Left lobe of liver (tissue), 2 donors: Measurements from ENCODE around the gene SLC23A2. TPM values are rescaled to one million over a fixed set of nuclear protein-coding genes. Genes with fewer than 3 reads are reported as not detected.
A peak's percentile ranks its signal among the peaks of the same experiment; 100 is the strongest.

ENCODE experiments used
- ATAC-seq: fragments of 200-7000 bp; cut with Tn5 transposase; one replicate; pipeline ENCODE4 v1.9.1; 2020; ENCODE audit warnings: mild to moderate bottlenecking, moderate library complexity
- DNase-seq: peaks from one replicate; pipeline ENCODE4 v3.0.0-alpha.2; 2020; ENCODE audit warnings: low spot score
- total RNA-seq: library from RNA; stranded (reverse); gene quantifications from one replicate; pipeline ENCODE4 v1.2.1, GENCODE V29; 2021
- donor health status: DM: no; HTN: no; CAD: no; lungs with moderate emphysema.
- donor health status: DM: no; HTN: yes; CAD: no.

The SLC23A2 gene
- total RNA-seq, 1 donor from 2014 or later = 27.4 TPM

DNA sequence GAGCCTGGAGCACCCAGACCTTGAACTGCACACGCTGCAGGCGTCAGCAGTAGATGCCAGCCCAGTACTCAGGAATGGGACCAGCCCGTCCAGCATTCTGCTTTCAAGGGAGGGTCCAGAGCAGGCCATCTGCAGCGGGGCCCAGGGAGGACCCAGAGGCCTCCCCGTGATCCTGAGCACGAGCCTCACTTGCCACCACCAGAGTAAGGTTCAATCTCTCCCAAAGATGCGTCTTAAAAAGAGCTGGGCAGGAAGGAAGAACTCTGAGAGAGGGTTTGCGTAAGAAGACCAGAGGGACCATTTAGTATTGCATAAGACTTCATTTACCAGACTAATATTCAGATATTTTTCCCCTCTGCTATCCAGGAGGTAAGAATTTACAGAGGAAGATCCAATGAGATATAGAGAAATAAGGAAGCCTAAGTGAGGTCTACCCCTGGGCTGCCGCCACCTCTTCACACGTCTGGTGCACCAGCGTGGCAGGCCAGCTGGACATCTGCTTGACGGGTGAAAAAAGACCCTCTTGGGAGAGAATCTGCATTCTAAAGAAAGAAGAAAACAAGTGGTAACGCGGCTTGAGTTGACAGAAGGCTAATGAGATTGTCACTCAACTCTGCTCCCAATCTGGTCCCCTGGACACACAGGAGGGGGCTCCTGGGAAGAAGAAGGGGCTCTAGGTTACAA, 172.3 kb downstream of the SLC23A2 start:
- ATAC-seq (no peak), DNase-seq (peak; percentile 45)

DNA sequence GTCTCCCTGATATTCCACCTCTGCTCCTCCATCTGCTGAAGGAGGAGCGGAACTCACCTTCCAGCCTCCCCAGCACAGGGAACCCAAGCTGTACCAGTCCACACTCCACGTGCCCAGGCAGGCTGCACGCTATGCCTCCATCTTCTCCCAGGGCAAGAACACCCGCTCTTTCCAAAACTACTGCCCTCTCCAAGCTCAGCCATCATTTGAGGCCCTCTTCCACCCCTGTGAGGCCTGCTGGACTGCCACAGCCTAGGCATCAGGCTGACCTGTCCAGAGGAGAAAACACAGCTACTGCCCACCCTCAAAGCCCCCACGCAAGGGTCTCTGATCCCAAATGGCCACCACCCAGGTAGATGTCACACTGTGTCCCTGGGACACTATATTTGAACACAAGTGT, 179.7 kb downstream of the SLC23A2 start:
- ATAC-seq = no peak
- no peak for DNase-seq

DNA sequence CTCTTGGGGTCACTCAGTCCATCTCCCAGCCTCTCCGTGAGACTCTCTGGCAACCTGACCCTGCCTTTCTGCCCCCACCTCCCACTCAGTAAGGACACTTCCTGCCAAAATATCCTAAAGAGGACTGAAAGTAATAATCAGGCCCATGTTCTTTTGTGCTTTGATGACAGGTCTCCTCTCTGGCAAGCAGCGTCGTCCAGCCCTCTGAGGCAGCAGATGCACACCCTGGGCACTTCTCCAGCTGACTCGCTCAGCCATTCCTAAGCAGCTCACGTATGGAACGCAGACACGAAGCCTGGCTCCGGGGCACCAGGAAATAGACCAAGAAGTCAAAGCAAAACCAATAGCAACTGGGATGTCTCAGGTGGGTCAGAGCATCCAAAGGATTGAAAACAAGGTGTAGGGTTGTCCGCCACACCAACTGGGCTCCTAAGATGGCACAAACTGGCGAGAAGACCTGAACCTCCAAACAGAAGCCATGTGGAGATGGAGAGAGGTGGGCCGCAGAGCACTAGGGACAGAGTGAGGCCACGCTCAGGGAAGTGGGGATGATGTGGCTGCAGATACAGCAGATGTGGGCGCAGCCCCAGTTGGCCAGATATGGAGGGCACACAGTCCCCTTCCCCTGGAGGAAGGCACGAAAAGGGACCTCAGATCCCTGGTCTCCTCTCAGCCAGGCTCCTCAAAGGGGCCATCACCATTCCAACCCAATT, 180.3 kb downstream of the SLC23A2 start:
- no peak for ATAC-seq
- DNase-seq = no peak

DNA sequence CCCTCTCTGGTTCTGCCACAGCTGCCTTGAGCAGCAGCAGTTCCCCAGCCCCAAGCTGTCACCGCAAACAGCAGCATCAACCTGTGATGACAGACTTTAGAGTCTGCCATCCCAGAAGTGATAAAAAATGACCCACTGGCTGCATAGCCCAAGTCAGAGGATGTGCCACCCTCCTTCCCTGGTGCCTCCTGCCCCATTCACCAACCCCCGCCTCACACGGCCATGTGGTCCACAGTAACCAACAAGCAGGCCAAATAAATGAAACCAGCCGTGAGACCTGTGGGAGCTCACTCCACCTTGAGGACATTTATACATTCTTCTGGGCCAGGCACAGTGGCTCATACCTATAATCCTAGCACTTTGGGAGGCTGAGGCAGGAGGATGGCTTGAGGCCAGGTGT, 181.4 kb downstream of the SLC23A2 start:
- ATAC-seq (no peak), DNase-seq (no peak)

DNA sequence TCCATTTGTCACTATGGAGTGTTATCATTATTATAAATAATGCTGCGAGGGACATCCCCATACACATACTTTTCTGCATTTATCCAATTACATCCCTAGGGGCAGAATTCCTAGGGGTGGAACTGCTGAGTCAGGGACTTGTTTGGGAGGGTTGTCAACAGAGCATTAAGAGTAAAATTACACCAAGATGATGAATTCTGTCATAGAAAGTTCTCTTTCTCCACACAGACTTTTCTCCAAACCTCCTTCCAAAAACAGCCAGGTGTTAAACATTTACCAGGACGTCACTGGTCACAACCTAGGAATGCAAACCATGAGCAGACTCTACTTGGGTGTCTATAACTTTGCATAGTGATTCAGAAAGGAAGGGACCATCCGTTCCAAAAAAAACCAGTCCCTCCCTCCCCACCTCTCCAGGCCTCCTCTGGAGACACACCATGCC, 184.1 kb downstream of the SLC23A2 start:
- ATAC-seq = no peak
- DNase-seq = no peak

DNA sequence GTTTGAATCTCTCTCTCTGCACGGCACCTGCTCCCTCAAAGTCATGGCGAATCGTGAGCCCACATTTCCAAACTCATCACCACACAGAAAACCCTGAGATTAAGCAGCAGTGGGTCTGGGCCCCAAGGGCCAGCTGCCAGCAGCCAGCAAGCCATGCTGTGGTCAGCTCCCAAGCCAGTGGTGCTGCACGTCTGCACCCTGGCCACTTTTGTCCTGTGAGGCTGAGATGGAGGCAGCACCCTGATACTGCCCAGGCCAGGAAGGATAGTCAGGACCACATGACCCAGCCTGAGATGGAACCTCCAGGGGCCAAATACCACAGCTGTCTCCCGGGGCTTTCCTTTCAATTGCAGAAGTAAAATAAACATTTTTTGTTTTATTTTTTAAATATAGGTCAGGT, 185.7 kb downstream of the SLC23A2 start:
- ATAC-seq (no peak), DNase-seq (no peak)

DNA sequence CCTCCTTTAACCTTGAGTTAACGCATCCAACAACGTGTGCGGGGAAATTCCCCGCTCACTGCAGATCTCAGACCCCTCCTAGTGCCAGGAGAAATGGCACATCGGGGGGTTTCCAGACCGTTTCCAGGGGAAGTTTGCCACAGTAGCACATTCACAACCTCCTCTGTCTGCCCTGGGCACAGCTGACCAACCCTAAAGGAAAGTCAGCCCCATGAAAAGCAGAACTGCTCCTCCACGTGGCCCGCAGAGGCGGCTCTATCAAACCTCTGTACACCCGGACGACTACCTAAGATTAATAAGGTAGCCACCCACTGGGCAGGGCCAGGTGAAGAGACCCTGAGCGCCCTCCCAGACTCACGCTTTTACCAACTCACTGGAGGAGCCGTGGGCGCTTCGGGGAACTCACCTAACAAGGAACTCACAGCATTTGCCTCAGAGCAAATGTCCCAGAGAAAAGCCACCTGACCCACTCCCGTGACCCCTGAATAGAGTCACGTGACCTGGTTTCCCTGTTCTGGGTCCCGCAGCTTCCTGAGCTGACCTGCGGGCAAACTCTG, 186.5 kb downstream of the SLC23A2 start:
- ATAC-seq = peak; percentile 22
- DNase-seq = no peak

DNA sequence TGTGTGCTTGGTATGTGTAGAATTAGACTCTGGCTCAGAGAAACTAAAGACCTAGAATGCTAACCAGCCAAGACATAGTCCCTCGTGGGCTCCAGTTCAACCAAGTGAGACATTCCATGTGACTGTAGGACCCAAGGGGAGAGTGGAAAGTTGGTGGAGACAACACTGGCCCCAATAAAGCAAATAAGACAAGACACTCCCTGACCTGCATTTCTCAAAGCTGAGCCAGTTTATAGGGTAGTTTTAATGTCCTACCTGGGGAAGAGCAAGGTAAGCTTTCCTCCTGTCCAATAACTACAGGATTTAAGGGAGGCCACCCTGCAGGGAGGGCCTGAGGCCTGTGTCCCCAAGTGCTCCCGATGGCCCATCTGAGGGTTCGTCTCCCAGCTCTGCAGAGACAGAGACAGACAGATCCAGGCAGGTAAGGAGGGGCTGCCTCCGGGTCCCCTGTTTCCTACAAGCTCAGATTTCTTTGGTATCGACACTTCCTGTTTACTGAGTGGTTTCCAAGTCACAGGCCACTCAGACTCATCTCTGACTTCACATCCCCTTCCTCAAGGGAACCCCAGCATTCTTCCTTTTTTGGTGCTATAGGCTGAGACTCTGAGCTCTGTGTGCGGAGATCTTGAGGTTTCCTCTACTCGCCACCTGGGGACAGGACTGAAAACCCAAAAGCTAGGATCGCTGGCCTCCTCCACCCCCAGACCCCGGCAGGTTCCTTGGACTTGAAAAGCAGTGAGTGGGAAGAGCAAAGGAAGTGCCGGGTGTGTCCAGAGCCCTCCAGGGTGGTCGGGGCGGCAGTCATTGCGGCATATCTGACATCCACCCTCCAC, 187.2 kb downstream of the SLC23A2 start:
- peak; percentile 57 for ATAC-seq
- no peak for DNase-seq

DNA sequence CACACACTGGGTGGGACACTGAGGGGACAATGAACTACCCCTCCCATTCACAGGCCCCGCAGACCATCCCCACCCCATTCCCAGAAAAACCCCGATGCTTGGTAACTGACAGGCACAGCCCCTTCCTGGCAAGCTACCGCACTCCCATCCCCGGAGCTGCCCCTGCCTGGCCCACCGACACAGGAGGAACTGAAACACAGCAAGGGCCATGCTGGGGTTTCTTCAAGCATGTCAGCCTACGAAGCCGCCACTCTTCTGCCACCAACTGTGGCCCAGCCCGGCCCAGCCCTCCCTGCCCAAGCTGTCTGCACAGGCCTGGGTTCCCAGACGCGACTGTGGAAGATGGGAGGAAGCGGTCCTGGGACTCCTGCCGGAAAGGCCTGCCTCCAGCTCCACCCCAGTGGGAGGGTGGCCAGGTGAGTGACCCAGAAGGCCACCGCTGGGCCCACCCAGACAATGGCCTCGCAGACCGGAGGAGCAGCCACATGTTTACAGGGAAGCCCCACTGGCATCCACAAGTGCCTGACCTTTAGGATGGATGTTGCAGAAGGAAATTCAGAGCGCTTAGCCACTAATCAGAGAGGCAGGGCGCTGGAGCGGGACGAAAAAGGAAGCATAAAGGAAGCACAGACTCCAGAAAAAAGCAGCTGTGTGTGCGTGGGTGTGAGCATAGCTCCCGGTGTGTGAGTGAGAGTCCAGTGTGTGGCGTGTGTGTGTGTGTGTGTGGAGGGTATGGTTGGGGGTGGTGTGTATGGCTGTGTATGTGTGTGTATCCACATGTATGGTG, 188.0 kb downstream of the SLC23A2 start:
- DNase-seq (no peak), ATAC-seq (peak; percentile 22)

DNA sequence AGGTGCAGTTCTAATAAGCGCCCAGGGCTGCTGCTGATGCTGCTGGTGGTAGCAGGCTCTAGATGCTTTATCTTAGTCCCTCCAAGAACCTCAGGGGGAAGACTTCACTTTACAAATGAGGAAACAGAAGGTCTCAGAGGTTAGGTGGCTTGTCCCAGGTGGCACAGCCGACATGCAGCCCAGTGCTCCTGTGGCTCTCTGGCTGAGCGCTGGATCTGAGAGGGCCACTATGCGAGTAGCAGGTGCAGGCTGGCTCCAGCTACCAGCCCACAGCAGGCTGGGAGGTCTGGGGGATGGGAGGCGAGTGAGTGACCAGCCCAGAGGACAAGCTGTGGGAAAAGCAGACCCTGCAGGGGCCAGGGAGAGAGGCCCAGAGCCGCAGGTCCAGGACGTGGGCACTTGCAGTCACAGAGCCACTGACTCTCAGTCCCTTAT, 188.7 kb downstream of the SLC23A2 start:
- DNase-seq (no peak), ATAC-seq (no peak)

DNA sequence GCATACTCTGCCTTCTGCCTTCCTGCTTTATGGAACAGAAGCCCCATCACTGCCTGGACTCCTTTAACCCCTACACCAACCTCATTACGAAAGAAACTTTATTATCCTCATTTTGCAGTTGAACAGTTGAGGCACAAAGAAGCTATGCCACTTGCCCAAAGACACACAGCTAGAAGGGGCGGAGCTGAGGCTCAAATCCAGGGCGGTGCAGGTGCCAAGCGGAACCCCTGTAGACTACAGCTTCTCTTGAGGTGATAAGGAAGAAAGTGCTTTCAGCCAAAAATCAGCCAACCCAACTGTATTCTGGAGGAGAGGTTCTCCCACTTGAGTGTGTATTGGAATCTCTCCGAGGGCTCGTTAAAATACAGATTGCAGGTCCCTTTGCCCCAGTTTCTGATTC, 189.1 kb downstream of the SLC23A2 start:
- ATAC-seq = no peak
- DNase-seq = no peak

DNA sequence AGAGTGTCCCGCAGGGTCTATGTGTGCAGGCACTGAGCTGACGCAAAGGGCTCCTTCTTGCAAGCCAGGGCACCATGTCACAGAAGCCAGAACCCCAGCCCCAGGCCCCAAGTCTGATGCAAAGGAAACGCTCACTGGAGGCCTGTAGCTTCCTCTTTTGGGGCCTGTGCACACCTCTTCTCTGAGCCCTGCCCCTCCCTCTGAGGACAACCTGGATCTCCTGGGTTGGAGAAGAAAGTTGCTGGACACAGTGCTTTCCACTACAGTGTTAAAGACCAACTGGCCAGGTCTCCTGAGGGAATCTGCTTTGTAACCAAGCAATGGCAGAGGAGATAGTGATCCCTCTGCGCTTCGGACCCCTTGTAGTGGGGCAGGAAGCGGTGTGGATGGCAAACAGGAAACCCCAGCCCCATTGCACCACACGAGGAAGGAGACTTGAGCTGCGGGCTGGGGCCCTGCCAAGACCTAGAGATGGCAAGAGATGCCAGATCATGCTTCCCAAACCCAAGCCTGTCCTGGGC, 189.6 kb downstream of the SLC23A2 start:
- DNase-seq (peak; percentile 61), ATAC-seq (peak; percentile 20)

DNA sequence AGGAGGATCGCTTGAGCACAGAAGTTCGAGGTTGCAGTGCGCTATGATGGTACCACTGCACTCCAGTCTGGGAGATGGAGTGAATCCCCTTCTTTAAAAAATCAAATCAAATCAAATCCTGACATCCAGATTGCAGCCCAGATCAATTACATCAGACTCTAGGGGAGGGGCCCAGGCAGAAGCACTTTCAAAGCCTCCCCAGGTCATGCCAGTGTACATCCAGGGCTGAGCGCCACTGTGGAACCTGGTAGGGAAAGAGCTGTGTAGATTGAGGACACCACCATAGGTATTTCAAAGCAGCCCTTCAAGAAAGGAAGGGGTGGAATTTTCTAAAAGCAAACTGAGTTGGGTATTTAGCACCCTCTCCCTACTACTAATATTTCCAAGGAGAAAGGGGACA, 190.1 kb downstream of the SLC23A2 start:
- no peak for DNase-seq

DNA sequence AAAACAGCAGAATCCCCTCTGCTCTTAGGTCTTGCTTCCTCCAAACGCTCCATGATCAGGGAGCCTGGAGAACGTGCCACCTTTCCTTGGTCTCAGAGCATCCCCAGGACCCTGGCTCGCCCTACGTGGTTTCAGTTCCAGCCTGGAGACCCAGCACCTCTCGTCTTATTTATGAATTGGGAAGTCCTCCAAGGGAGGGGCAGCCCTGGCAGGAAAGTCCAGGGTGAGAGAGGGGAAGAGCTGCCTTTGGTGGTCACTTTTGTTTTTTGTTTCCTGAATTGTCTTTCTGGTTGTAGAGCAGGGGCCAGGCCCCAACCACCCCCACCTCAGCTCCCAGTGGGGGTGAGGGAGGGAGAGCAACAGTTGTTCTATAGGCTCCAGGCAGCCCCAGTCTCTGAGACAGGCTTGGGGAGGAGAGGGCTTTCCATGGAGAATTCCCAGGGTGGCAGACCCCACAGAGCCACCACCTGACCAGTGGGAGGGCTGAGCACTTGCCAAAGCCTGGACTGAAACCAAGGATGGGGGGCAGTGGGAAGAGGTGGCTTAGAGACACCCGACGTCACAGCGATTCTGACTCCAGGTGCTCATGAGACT, 190.8 kb downstream of the SLC23A2 start:
- ATAC-seq (no peak), DNase-seq (no peak)

More for the DNA sequence above, 190.1 kb downstream of the SLC23A2 start:
- no peak for ATAC-seq

DNA sequence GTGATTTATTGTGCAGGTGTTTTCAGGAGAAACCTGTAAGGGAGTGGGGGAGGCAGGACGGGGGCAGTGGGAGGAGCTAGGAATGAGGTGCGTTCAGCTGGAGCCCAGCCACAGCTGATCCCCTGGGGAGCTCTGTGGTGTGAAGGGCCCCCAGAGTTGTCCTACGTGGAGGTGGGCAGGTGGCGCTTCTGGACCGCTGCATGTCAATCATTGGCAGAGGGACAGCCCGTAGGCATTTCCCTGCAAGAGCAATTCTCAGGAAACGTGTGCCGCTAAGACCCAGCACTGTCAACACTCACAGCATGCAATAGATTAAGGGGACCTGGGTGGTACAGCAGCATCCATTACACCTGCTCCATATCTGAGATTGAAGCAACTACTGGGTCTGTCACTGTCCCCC, 191.6 kb downstream of the SLC23A2 start:
- DNase-seq (no peak), ATAC-seq (no peak)

DNA sequence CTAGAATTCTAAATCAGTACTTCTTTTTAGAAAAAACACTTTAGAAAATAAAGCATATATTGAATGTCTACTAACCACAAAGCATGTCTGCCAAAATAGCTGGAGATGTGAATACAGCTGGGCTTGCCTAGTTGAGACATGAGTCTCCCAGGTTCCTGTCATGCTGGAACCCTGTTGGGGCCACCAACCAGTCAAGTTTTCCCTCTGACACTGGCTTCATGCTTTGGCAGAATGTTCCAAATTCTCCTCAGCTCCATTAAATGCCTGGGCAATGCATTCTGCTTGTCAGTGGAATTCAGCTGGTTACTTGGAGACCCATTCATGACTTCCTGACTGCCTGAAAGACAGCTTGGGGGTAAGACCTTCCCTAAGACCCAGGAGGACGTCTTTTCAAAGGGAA, 192.4 kb downstream of the SLC23A2 start:
- ATAC-seq (no peak), DNase-seq (no peak)

DNA sequence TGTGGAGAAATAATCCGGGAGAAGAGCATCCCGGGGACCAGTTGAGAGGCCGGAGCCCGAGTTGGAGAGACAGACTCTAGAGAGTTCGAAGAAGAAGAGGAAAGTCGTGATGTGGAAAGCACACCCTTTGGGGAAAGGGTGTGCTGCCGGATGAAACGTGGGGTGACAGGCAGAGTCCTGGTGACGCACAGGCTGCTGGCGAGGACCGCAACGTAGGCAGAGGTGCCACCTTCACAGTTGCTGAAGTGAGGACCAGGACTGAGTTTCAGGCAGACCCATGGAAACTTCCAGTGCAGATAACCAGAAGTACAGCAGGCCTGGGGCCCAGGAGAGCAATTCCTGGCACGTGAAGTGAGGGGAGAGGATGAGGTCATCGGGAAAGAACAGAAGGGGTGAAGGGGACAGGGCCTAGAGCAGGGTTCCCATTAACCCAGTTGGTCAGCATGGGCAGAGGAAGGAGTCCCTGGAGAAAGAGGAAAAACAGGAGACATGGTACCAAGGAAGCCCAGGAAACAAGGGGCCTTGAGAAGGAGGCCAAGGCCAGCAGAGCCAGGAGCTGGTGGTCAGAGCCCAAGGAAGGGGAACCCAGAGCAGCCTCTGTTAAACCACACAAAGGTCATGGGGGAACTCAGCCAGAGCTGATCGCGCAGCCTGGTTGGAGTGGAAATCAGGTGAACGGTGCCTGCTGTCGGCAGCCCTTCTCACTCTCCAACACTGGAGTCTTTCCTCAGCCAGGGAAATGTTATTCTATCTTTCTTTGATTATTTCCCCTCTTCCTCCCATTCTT, 195.5 kb downstream of the SLC23A2 start:
- ATAC-seq = peak; percentile 13
- no peak for DNase-seq

DNA sequence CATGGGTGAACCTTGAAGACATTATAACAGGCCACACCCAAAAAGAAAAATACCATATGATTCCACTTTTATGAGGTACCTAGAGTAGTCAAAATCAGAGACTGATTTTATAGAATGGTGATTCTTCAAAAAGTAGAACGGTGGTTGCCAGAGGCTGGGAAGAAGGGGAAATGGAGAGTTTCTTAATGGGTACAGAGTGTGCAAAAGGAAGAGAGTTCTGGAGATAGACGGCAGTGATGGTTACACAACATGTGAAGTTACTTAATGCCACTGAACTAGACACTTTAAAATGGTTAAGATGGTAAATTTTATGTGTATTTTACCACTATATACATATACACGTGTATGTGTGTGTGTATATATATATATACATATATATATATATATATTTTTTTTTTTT, 198.8 kb downstream of the SLC23A2 start:
- no peak for ATAC-seq
- no peak for DNase-seq
